Activated CD4-positive, alpha-beta T cell treated with anti-CD3 and anti-CD28 coated beads for 24 hours (primary cell): ENCODE data around the gene OPCML.

Experiments
- DNase-seq, 2 donors: peaks; one replicate each; pipeline ENCODE4 v3.0.0-alpha.2; 2020; ENCODE audit warnings: low read depth in 2 of 2

OPCML gene

DNA sequence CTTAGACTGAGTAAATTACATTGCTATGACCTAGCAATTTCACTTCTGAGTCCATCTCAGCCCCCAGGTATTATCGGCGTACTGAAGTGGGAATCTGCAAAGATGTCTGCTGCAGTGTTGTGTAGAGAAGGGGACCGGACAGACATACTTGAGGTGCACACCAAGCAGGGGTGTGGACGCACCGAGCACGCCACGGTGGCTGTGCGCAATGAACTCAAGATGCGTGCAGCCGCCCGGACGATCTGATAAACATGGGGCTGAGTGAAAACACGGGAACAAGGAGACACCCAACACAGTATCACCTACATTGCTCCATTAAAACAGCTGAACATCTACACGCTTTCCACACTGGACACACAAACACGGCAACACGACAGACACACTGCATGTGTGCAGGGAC is 454.3 kb downstream of the OPCML start:
- no peak for DNase-seq

GRCh38 chr11:133075351-133075750 is 456.9 kb downstream of the OPCML start:
- no peak for DNase-seq

- no peak for DNase-seq
These were observed 459.3 kb downstream of the OPCML start for GRCh38 chr11:133072858-133073582.

GRCh38 chr11:133072378-133072777 is 459.9 kb downstream of the OPCML start:
- DNase-seq: no peak

DNA sequence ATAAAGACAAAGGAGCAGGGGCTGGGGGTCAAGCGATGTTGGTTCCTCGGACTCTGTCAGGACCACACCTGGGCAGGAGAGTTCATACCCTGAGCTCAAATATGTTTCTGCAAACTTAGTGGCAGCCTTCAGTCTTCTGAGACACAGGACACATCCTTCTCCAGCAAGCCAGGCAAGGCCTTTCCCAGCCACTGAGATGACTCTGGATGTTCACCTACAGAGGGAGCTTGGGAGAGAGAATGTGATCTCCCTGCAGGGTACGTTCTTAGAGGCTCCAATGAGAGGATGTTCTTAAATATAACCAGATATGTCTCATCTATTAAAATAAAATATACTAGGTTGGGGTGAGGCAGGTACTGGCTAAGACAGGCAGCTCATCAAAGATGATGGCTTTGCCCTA is 461.5 kb downstream of the OPCML start:
- no peak for DNase-seq

GRCh38 chr11:133070021-133070713 is 462.1 kb downstream of the OPCML start:
- no peak for DNase-seq

DNA sequence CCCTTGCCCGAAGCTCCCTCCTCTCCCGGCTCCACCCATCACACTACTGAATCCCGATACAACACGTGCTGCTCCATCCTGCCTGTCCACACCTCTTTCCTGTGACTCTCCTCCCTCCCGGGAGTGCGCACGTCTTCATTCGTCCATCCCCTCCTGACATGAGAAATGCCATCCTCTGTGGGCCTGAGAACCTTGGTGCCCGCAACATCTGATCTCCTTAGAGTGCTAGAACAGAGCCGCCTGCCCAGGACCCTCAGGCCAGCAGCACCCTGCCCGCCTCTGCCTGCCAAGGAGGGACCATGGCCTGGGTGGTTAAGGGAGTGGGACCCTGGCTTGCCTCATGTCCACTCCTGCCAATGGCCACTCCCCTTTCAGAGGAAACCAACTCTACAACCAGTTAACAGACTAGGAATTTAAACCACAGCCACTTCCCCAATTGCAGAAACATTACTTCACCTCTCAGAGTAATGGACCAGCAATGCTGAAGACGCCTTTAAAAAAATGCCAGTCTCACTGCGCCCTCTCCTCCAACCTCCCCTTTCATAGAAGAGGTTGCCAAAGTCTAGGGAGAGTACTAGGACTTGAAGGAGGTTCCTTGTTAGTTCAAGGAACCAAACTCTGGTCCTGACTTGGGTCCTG is 466.3 kb downstream of the OPCML start:
- DNase-seq: no peak

GRCh38 chr11:133064961-133065360 is 467.3 kb downstream of the OPCML start:
- DNase-seq: no peak

GRCh38 chr11:133064152-133064877 is 468.0 kb downstream of the OPCML start:
- DNase-seq: no peak

DNA sequence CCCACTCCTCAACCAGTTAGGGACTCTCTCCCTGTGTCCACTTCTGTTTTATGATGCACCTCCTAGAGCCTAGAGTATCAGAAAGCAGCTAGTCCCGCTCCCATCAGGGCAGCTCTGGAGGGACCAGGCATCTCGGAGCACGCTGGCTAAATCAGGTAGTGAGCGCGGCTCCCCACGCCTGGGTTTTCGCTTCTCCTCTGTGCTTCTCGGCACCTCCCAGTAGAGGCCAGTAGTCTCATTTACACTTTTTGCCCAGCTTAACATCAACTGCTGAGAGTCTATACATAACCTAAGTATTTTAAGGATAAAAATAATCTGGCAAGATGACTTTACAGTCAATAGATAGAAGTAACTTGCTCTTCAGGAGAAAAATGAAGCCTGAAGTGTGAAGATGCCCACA is 473.8 kb downstream of the OPCML start:
- no peak for DNase-seq

DNA sequence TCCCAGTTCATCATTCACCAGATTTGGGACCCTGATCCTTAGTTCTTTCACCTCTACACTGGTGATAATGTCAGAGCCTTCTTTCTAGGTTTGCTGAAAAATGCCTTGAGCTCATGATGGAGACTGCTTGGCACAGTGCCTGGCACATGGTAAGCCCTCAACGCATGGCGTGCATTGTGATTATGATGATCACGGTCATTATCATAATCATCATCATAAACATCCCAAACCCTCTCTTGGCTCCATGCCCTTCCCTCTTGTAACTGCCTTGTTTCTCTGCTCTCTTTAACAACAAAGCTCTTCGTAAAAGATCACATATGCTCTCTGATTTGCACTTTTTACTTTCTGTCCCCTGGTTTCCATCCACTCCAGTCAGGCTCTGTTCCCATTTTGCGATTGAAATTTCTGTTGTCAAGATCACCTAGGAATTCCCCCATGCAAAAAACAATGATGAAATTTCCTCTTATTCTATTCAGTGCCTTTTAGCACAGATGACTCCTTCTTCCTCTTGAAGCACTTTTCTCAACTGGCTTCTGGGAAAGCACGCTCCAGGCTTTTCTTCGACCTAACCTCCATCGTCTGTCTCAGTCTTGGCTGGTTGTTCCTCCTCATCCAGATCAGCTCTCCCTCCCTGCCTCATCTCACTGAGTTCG is 479.1 kb downstream of the OPCML start:
- DNase-seq: no peak

GRCh38 chr11:133052537-133052936 is 479.8 kb downstream of the OPCML start:
- no peak for DNase-seq

DNA sequence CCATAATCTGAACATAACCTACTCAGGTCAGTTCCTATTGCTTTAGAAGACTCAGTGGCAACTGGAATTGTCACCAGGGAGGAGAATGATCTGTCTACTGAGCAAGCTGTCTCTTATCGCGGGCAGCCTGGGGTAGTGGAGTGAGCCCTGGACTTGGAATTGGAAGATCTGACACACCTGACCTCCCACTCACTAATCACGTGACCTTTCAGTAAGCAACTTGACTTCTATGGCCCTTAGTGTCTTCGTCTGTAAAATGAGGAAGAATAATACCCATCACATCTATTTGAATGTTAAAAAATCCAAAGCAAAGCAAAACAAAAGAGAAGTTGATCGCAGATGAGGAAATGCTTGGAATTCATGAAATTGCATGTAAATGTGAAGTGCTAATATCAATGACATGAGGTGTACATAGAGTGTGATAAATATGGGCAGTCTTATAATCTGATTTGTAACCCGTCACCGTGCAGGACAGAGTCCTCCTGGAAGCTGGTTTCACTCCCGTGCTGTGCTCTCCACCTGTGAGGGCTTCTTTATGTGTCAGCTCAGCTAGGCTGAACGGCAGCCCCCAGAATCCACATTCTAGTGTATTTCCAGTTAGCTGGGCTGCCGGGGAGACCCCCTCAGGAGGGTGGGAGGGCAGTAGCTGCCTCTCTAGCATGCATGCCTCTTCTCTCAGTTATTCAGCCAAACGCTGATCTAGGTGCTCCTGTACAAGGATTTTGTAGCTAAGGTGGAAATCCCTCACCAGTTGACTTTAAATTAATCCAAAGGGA is 482.9 kb downstream of the OPCML start:
- DNase-seq: no peak

DNA sequence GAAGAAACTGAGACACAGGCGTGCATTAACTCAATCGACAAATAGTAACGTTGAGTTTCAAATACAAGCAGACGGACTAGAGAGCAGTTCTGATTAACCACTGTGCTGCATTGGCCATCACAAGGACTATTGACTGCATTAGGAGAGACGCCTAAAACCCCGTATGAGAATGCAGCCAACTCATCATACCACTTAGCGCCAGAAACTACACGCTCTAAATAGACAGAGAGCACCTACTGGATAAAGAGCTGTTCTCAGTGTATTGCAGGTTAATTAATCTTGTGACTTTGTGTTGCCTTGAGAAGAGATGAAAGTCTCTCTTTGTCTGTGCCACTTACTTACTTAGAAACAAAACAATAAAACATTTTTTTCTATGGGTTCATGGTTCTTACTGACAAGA is 484.0 kb downstream of the OPCML start:
- no peak for DNase-seq

- no peak for DNase-seq
These were observed 484.6 kb downstream of the OPCML start for GRCh38 chr11:133047771-133048115.

DNA sequence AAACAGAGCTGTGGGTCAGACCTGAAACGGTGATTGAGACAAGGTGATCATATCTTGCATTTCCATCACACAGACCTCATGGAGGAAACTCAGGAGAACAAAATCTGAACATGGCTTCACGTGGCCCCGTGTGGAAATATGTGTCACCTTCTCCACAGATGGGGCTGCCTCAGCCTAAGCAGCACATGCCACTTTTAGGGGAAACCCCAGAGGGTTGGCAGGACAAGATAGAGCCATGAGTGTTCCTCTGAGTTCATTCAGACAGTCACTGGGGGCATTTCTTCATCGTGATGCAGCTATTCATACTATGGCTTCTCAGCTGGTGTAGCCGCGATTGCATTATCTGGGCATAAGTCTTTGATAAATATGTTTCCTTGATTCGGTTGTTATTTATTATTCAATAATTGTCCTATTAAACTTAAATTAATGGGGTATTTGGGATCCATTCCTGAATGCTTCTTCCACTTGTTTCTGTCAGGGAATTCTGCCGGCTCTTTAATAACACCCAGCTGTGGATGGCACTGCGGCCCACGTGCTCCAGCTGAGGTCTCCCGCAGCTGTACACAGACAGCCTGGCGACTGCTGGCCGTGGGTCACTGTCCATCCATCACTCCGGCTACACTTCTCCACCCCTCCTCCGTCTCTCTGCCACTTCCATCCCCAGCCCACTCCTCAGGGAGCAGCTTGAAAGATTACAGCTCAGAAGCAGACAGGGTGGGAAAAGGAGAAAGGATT is 485.1 kb downstream of the OPCML start:
- DNase-seq: no peak

- DNase-seq: no peak
These were observed 486.0 kb downstream of the OPCML start for GRCh38 chr11:133046252-133046651.

DNA sequence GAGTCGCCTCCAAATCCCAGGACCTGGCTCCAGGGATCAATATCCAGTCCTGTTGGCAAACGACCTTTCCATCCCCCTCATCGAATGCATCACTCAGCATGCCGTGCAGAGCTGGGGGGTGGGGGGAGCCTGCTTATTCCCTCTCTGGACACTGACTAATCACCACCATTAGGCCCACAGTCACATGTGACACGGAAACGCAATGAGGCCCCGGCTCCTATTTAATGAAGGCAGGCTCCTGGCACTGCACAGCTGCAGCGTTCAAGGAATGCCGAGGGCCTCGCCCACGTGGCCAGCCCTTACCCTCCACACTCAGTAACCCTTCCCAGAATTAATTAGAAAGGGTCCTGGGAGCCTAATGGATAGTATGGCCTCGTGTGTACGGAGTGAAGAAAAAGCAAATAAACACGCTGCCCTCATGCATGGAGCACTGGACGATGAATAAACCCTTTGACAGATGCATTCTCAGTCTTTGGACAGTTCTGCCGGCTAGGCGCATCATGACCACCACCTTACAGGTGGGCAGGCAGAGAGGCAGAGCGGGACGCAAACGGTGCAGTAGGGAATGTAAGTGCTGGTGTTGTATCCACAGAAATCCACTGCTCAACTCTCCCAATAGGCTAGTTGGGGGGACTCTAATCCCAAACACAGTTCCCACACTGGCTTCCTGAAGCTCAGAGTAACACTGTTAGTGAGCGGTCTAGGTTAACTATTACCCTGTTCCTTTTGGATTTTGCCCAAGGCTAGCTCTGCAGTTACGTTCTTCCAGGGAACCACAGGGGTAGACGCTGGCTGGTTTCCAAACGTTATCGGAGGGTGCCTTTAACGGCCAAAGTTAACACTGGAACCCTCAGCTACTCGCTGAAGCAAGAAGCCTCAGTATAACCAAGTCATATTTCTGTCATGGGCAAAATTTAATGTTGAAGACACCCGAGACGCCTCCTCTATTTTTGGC is 490.1 kb downstream of the OPCML start:
- no peak for DNase-seq

DNA sequence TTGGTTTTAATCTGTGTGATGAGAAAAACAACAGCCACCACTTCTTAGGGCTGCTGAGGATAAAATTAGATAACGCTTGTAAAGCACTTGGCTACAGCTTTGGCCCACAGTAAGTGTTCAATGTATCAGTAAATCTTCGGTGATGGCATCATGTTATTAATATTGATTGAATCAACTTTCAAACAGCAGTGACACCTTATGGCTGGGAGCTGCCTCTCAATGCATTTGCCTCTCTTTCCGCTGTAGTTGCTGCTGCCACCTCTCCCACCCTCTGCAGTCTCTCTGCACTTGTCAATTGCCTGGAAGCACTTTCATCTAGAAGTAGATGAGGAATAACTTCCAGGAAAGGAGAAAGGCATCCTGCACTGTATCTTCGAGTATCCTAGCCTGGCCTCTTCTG is 491.1 kb downstream of the OPCML start:
- no peak for DNase-seq
